HG03139 (cell line): ENCODE results near the gene CPEB3.
"Not testable (repeated sequence)": the region's sequence is repeated elsewhere in the genome, so short reads cannot be mapped to it uniquely, and the experiment has no call there.

ENCODE experiments used
- ATAC-seq: cut with Tn5 transposase; IDR thresholded peaks from one replicate; pipeline ENCODE4 v1.9.1; 2021; ENCODE audit not compliant: unreplicated experiment

CPEB3 gene

GRCh38 chr10:92047215-92047614 lies 243.7 kb downstream of the CPEB3 start:
- ATAC-seq = no peak

GRCh38 chr10:92045641-92046106 lies 245.2 kb downstream of the CPEB3 start:
- no peak for ATAC-seq

GRCh38 chr10:92042541-92042940 lies 248.3 kb downstream of the CPEB3 start:
- no peak for ATAC-seq

- no peak for ATAC-seq
These were observed 251.9 kb downstream of the CPEB3 start for GRCh38 chr10:92038949-92039348.

DNA sequence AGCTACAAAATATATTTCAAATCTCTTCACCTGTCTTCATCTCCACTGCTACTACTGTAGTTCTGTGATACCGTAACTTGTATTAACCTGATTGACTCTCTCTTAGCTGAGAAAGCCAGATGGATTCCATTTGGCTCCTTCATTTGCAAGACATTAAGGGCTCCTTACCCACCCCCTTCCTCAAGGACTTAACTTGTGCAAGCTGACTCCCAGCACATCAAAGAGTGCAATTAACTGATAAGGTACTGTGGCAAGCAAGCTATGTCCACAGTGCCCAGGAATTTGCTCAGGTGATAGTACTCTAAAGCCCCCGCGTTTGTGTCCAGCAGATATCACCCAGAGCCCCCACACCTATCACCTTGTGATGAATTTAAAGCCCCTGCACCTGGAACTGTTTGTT lies 257.8 kb downstream of the CPEB3 start:
- ATAC-seq = not testable (repeated sequence)

DNA sequence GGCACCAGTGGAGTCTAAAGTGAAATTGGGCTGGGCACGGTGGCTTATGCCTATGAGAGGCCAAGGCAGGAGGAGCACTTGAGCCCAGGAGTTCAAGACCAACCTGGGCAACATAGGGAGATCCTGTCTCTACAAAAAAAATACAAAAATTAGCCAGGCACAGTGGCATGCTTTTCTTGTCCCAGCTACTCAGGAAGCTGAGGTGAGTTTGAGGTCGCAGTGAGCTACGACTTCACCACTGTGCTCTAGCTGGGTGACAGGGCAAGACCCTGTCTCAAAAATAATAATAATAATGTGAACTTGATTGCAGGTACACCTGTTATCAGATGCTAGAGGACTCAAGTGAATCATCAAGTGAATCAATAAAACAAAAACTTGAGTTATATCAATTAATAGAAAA lies 259.3 kb downstream of the CPEB3 start:
- no peak for ATAC-seq

DNA sequence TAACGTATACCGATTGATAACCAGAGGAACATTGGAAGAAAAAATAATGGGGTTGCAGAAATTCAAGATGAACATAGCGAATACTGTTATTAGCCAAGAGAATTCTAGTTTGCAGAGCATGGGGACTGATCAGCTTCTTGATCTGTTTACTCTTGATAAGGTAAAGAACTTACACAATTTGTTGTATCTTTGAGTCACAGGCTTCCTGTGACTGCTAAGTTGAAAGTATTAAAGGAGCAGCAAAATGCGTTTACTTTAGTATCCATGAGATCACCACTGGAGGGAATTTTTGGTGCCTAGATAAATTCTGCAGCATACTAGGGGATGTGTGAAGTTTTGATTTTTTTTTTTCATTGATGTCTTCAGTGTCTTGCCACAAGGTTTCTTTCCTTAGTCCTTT lies 263.7 kb downstream of the CPEB3 start:
- no peak for ATAC-seq

DNA sequence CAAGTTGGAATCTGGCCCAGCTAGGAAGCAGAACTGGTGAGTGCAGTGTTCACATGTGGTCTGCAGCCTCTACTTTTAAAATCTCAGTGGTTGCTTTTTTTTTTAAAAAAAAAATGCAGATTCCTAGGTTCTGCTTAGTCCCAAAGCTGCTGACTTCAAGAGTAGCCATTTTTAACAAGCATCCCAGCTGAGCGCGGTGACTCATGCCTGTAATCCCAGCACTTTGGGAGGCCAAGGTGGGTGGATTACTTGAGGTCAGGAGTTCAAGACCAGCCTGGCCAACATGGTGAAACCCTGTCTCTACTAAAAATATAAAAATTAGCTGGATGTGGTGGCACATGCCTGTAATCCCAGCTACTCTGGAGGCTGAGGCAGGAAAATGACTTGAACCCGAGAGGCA lies 265.5 kb downstream of the CPEB3 start:
- ATAC-seq = not testable (repeated sequence)

DNA sequence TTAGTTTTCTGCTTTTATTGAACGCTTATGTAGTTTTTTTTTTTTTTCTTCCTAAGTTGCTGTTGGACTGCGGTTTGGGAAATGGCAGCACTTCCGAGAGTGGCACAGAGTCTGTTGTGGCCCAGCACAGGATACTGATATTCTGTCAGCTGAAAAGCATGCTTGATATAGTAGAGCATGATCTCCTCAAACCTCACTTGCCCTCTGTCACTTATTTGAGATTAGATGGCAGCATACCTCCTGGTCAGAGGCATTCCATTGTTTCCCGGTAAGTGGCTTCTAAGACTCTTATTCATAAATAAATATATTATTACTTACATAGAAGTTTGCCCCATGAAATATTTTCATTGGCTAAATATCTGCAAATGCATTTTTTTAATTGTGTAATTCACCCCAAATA lies 266.2 kb downstream of the CPEB3 start:
- ATAC-seq = no peak

- no peak for ATAC-seq
These were observed 276.3 kb downstream of the CPEB3 start for GRCh38 chr10:92014620-92015019.

DNA sequence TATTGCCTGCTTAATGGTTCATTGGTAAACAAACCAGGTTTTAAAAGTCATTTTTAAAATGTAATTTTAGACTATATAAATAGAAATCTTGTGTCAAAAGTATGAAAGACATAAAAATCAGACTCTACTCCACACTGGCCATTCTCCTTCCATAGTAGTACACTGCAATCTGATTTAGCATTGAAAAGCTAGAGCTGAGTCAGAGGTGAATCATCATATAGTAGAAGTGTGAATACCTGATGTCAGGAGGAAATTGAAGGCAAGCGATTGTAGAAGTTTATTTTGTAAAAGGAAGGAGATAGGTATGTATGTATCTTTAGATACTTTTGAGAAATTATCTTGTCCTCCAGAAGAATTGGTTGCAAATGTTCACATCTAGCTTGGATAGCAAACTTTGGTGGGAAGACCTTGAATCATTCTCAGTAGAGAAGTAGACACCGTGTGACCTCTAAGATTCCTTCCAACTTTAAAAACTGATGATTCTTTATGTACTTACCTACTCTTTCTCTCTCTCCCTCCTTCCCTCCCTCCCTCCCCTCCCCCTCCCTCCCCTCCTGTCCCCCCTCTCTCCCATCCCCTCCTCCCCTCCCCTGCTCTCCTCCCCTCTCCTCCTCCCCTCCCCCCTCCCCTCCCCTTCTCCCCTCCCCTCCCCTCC lies 279.2 kb downstream of the CPEB3 start:
- no peak for ATAC-seq

DNA sequence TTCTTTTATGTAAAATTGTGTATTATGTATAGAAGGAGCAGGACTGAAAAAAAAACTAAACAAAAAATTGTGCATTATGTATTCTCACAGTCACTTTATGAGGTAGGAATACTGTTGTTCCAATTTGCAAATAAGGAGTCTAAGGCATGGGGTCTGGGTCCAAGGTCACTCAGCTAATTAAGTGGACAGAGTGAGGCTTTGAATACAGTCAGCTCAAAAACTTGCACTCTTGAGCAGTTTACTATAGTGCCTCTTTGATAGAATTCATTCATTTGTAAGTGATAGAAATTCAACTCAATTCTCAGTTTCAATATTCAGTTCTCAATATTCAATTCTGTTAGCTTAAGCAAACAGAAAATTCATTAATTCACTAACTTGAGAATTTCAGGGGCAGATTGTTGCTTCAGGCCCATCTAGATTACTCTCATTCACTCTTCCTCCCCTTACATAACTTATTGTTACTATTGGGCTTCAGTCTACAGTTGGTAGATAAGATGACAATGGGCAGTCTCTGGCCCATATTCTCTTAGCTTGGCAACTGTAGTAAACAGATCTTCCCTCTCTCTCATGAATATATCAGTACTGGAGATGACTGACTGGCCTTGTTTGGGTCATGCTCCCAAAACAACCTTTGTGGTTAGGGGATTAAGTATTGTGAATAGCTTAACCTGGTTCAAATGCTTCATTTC lies 280.7 kb downstream of the CPEB3 start:
- ATAC-seq = no peak

- ATAC-seq = no peak
These were observed 281.4 kb downstream of the CPEB3 start for GRCh38 chr10:92009445-92009844.

- no peak for ATAC-seq
These were observed 284.9 kb downstream of the CPEB3 start for GRCh38 chr10:92005978-92006377.

DNA sequence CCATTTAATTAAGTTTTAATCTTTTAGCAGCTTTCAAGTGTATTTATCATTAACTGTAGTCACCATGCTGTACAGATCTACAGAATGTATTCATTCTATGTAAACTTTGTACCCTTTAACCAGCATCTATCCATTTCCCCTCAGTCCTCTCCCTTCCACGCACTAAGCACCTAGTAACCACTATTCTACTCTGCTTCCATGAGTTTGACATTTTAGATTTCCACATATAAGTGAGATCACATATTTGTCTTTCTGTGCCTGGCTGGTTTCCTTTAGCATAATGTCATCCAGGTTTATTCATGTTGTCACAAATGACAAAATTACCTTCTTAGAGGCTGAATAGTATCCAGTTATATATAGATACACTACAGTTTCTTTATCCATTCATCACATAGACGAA lies 287.6 kb downstream of the CPEB3 start:
- ATAC-seq = no peak

DNA sequence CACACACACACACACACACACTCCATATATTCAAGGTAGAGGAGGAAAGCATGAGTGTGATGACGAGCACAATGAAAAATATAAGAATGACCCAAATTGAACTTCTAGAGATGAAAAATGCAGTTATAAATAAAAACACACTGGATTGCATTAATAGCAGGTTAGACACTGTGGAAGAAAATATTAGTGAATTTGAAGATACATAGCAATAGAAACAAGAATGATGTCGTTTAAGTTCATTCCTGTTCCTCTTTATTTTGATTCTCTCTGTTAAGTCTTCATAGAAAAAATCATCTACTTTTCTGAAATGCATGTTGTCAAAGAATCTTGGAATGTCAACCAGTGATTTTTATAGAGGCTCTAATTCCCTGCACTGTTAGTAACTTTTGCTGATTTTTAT lies 288.9 kb downstream of the CPEB3 start:
- ATAC-seq = no peak

DNA sequence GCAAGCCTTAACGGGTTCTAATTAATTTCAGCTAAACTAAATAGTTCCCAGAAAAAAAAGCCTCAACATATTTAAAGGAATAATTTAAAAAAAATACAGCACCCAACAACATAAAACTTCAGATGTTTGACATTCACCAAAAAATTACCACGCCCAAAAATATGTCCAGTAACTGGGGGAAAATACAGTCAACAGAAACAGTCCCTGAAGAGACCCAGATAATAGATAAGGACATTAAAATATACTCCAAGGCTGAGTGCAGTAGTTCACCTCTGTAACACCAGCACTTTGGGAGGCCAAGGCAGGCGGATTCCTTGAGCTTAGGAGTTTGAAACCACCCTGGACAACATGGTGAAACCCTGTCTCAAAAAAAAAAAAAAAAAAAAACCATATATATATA lies 289.3 kb downstream of the CPEB3 start:
- no peak for ATAC-seq
